Breast epithelium (tissue), 3 donors: ENCODE results near the gene DGKB.

ENCODE experiments used
- POLR2A ChIP-seq: fragments of 450-650 bp; IDR thresholded peaks from one replicate; pipeline ENCODE4 v1.6.1; 2016; ENCODE audit warnings: antibody characterized with exemption, mild to moderate bottlenecking, moderate library complexity
- POLR2AphosphoS5 ChIP-seq, 3 donors: sonication (generic); formaldehyde crosslinking; IDR thresholded peaks; one replicate each; pipeline ENCODE4 v1.6.1; 2017; ENCODE audit warnings: antibody characterized with exemption in 3 of 3
- TF ChIP-seq, protein P1 (sequence below), 3 donors: fragments of 450-650 bp; IDR thresholded peaks; one replicate each; pipeline ENCODE4 v1.5.1; 2016 to 2017; ENCODE audit warnings: antibody characterized with exemption in 3 of 3, mild to moderate bottlenecking in 3 of 3, moderate library complexity in 3 of 3

DNA sequence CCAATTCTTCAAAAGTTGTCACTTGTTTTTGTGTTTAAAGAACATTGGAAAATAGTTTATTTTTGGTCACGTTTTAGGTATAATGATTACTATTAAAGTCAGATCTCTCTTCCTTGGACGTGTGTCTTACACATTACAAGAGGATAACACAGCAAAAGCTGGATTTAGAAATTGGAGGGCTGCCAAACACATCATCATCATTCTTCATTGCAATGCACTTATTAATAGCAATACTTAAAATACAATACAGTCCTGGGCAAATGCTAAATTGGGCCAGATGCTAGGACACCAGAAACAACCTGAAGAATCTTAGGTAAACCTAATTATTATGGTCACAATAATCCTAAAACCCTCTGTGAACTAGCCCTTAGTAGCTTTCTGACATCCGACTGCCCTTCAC is 303.6 kb downstream of the DGKB start:
- no peak for TF ChIP-seq POLR2A
- TF ChIP-seq, protein P1, sequence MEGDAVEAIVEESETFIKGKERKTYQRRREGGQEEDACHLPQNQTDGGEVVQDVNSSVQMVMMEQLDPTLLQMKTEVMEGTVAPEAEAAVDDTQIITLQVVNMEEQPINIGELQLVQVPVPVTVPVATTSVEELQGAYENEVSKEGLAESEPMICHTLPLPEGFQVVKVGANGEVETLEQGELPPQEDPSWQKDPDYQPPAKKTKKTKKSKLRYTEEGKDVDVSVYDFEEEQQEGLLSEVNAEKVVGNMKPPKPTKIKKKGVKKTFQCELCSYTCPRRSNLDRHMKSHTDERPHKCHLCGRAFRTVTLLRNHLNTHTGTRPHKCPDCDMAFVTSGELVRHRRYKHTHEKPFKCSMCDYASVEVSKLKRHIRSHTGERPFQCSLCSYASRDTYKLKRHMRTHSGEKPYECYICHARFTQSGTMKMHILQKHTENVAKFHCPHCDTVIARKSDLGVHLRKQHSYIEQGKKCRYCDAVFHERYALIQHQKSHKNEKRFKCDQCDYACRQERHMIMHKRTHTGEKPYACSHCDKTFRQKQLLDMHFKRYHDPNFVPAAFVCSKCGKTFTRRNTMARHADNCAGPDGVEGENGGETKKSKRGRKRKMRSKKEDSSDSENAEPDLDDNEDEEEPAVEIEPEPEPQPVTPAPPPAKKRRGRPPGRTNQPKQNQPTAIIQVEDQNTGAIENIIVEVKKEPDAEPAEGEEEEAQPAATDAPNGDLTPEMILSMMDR (IDR thresholded peaks at IDR 0.05) = no peak
- no peak for TF ChIP-seq POLR2AphosphoS5 (IDR thresholded peaks at IDR 0.05)
